GM23248 (cell line): Measurements from ENCODE around the gene TMPRSS2. TPM values are rescaled to one million over a fixed set of nuclear protein-coding genes. Genes with fewer than 3 reads are reported as not detected.

Source experiments
- DNase-seq: peaks from one replicate; pipeline ENCODE4 v3.0.0-alpha.2; 2015
- H2AFZ ChIP-seq: fragments of 200-600 bp; sonication (generic); 2 replicates; pipeline ENCODE4 v1.6.1; 2016; ENCODE audit warnings: antibody characterized with exemption
- H3F3A ChIP-seq: fragments of 200-600 bp; sonication (generic); 2 replicates; pipeline ENCODE4 v1.6.1; 2016; ENCODE audit warnings: mild to moderate bottlenecking, antibody characterized with exemption, mixed run types; ENCODE audit not compliant: insufficient read depth
- H3K27ac ChIP-seq: fragments of 200-600 bp; sonication (generic); 2 replicates; pipeline ENCODE4 v1.5.1; 2016; ENCODE audit warnings: mild to moderate bottlenecking
- H3K27me3 ChIP-seq: fragments of 200-600 bp; sonication (generic); replicated peaks from 2 replicates; pipeline ENCODE4 v1.6.1; 2016; ENCODE audit warnings: mild to moderate bottlenecking; ENCODE audit not compliant: insufficient read depth
- H3K36me3 ChIP-seq: fragments of 200-600 bp; sonication (generic); 2 replicates; pipeline ENCODE4 v1.6.1; 2016; ENCODE audit warnings: low read depth, mild to moderate bottlenecking
- H3K4me1 ChIP-seq: fragments of 200-600 bp; sonication (generic); 2 replicates; pipeline ENCODE4 v1.6.1; 2016; ENCODE audit warnings: mild to moderate bottlenecking; ENCODE audit not compliant: insufficient read depth
- H3K4me2 ChIP-seq: fragments of 200-600 bp; sonication (generic); one replicate; pipeline ENCODE4 v1.6.1; 2016; ENCODE audit warnings: mild to moderate bottlenecking; ENCODE audit not compliant: unreplicated experiment
- H3K4me3 ChIP-seq: fragments of 200-600 bp; sonication (generic); 2 replicates; pipeline ENCODE4 v1.5.1; 2016; ENCODE audit warnings: mild to moderate bottlenecking
- H3K79me2 ChIP-seq: fragments of 200-600 bp; sonication (generic); 2 replicates; pipeline ENCODE4 v1.6.1; 2016; ENCODE audit warnings: mild to moderate bottlenecking; ENCODE audit not compliant: insufficient read depth
- H3K9ac ChIP-seq: fragments of 200-600 bp; sonication (generic); 2 replicates; pipeline ENCODE4 v1.6.1; 2016; ENCODE audit warnings: mild to moderate bottlenecking
- H3K9me2 ChIP-seq: fragments of 200-600 bp; sonication (generic); 2 replicates; pipeline ENCODE4 v1.6.1; 2016; ENCODE audit warnings: mixed run types, mild to moderate bottlenecking, moderate library complexity; ENCODE audit not compliant: insufficient read depth
- H3K9me3 ChIP-seq: fragments of 200-600 bp; sonication (generic); one replicate; pipeline ENCODE4 v1.6.1; 2017; ENCODE audit warnings: low read depth
- H4K20me1 ChIP-seq: fragments of 200-600 bp; sonication (generic); 2 replicates; pipeline ENCODE4 v1.6.0; 2016; ENCODE audit not compliant: insufficient read depth
- EZH2 ChIP-seq: fragments of 200-600 bp; sonication (generic); IDR thresholded peaks from 2 replicates; pipeline ENCODE4 v1.6.1; 2018; ENCODE audit warnings: antibody characterized with exemption, mild to moderate bottlenecking; ENCODE audit not compliant: insufficient read depth, poor library complexity, severe bottlenecking
- EZH2phosphoT487 ChIP-seq: fragments of 200-600 bp; sonication (generic); IDR thresholded peaks from 2 replicates; pipeline ENCODE4 v1.6.1; 2018; ENCODE audit warnings: antibody characterized with exemption, moderate library complexity, mild to moderate bottlenecking, low read depth; ENCODE audit not compliant: insufficient read depth
- WGBS, 2 experiments: methylation state at CpG; one replicate each; pipeline ENCODE4 v1.1.6; 2015 to 2017; ENCODE audit warnings: low lambda C conversion rate in 2 of 2, low coverage in 1 of 2; ENCODE audit errors: missing lambda C conversion rate in 2 of 2; 5-methylcytosine and 5-hydroxymethylcytosine counted together
- in situ Hi-C: fragments of 300-500 bp; cut with MboI; formaldehyde crosslinking; loops from 2 replicates; pipeline ENCODE4 v1.15.0; 2020
- polyA plus RNA-seq: library from polyadenylated mRNA; unstranded; fragments of >200 nt; fragmentation: Nextera tagmentation; extraction: Ambion mirVana; gene quantifications from 2 replicates; pipeline ENCODE4 v1.2.1, GENCODE V29; 2016
- total RNA-seq: library from RNA; depleted of rRNA; stranded (reverse); fragments of >200 nt; shearing (Covaris generic); gene quantifications from 2 replicates; pipeline ENCODE4 v1.2.3, GENCODE V29; 2014

TMPRSS2 gene
- total and polyA plus RNA-seq, 2 experiments from 2014 or later: not detected

- Histone ChIP-seq H3F3A (0 out of 2 replicates have a peak, but pooled peaks cover 11% of the 10 kb centered on the region), H3K27me3 (no peaks in the 10 kb centered on the region), H3K4me3 (no peak overlapping the region), H4K20me1 (no peaks in the 10 kb centered on the region), H3K4me2 (no peak overlapping the region), H3K36me3 (no peaks in the 10 kb centered on the region), H3K79me2 (no peaks in the 10 kb centered on the region), H3K9me2 (no peaks in the 10 kb centered on the region), H3K9ac (no peak overlapping the region), H3K4me1 (peaks cover 13% of the 10 kb centered on the region; the same call in 1 of the 2 replicates), H3K9me3 (no peaks in the 10 kb centered on the region), H2AFZ (no peak overlapping the region), H3K27ac (no peak overlapping the region)
- in situ Hi-C loops: no loop called here
- no peak for TF ChIP-seq EZH2phosphoT487
- TF ChIP-seq EZH2: no peak
- 38 to 41% methylated on average over 11 to 12 of the region's 12 CpGs for WGBS, 2 experiments
- no peak for DNase-seq
Observed at GRCh38 chr21:41483415-41483814, 24.5 kb downstream of the TMPRSS2 start.

GRCh38 chr21:41482980-41483379 lies 25.0 kb downstream of the TMPRSS2 start:
- in situ Hi-C loops: no loop called here
- Histone ChIP-seq H3K36me3 (no peaks in the 10 kb centered on the region), H2AFZ (no peak overlapping the region), H3F3A (0 out of 2 replicates have a peak, but pooled peaks cover 11% of the 10 kb centered on the region), H3K27ac (peak overlapping the region; percentile 41), H3K27me3 (no peaks in the 10 kb centered on the region), H3K79me2 (no peaks in the 10 kb centered on the region), H3K4me1 (peaks cover 13% of the 10 kb centered on the region; the same call in 1 of the 2 replicates), H3K4me3 (no peak overlapping the region), H3K9ac (0 out of 2 replicates have a peak overlapping the region, but pooled peaks have one; percentile 10), H3K4me2 (peak overlapping the region; percentile 14), H3K9me2 (no peaks in the 10 kb centered on the region), H3K9me3 (no peaks in the 10 kb centered on the region), H4K20me1 (no peaks in the 10 kb centered on the region)
- DNase-seq: no peak
- WGBS, 2 experiments: 80 to 81% methylated on average over 6 of the region's 6 CpGs
- TF ChIP-seq EZH2phosphoT487 (no peak), EZH2 (no peak)

DNA sequence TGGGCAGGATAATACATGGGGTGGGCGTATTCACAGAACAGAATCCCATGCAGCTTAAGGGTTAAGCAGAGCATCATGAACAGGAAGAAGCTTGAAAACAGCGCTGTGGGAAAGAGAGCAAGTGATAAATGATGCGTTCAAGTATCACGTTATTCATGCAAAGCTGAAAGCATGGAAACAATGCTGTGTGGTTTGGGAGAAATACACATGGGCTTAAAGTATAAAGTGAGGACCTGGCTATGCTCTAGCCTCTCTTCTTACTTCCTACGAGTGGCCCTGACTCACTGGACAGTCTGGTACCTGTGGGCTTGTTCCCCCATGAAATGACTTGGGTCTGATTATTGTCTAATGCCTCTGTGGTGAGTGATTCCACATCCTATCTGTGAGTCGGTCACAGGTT lies 25.7 kb downstream of the TMPRSS2 start:
- Histone ChIP-seq H3K4me1 (peaks cover 13% of the 10 kb centered on the region; the same call in 1 of the 2 replicates), H3K9me3 (no peaks in the 10 kb centered on the region), H3K36me3 (no peaks in the 10 kb centered on the region), H3K27ac (peak overlapping the region; percentile 53), H3K9me2 (no peaks in the 10 kb centered on the region), H3K4me3 (no peak overlapping the region), H3K4me2 (peak overlapping the region; percentile 14), H3K27me3 (no peaks in the 10 kb centered on the region), H3K79me2 (no peaks in the 10 kb centered on the region), H4K20me1 (no peaks in the 10 kb centered on the region), H3K9ac (no peak overlapping the region), H2AFZ (no peak overlapping the region), H3F3A (0 out of 2 replicates have a peak, but pooled peaks cover 11% of the 10 kb centered on the region)
- DNase-seq: peak; percentile 54
- TF ChIP-seq EZH2 (no peak), EZH2phosphoT487 (no peak)
- 5 to 8% methylated on average over 6 of the region's 6 CpGs for WGBS, 2 experiments
- in situ Hi-C loops: no loop called here

DNA sequence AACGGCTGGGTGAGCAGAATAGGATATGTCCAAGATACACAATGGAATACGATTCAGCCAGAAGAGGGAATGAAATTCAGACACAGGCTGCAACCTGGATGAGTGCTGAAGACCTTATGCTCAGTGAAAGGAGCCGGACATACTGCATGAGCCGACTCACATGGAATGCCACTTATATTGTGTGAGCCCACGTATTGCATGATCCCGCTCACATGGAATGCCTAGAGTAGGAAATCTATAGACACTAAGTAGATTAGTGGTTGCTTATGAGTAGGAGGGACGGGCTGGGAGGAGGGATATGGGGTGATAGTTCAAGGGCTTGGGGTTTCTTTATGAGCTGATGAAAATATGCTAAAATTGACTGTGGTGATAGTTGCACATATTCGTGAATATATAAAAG lies 26.8 kb downstream of the TMPRSS2 start:
- Histone ChIP-seq H3K9ac (no peak overlapping the region), H3K9me2 (no peaks in the 10 kb centered on the region), H3K4me1 (peaks cover 13% of the 10 kb centered on the region; the same call in 1 of the 2 replicates), H3K27me3 (no peaks in the 10 kb centered on the region; the same call in 1 of the 2 replicates), H3K36me3 (no peaks in the 10 kb centered on the region), H2AFZ (no peak overlapping the region), H3F3A (0 out of 2 replicates have a peak, but pooled peaks cover 11% of the 10 kb centered on the region), H3K4me2 (no peak overlapping the region), H3K9me3 (no peaks in the 10 kb centered on the region), H3K4me3 (no peak overlapping the region), H4K20me1 (no peaks in the 10 kb centered on the region), H3K27ac (no peak overlapping the region), H3K79me2 (no peaks in the 10 kb centered on the region)
- WGBS, 2 experiments: 34 to 38% methylated on average over 8 of the region's 8 CpGs
- DNase-seq: peak; percentile 78
- in situ Hi-C loops: no loop called here
- TF ChIP-seq EZH2 (no peak), EZH2phosphoT487 (no peak)
